Measurements from ENCODE around the gene RANBP1. TPM values are rescaled to one million over a fixed set of nuclear protein-coding genes. Genes with fewer than 3 reads are reported as not detected.

RANBP1 gene
- total and polyA plus RNA-seq, 9 of the 15 experiments (the other 6 are each of a cell fraction or from before 2014, with no cell fraction given): 162 to 2,891 (median 1,289) TPM

GRCh38 chr22:20127869-20128618 is 12.1 kb downstream of the RANBP1 start (continued):
- TF ChIP-seq ZBTB40 (IDR thresholded peaks at IDR 0.05) (no peak), ZBTB40 (CRISPR knock-in tag; IDR thresholded peaks at IDR 0.05) (no peak; the same call in 1 of the 2 replicates), NCOR1 (IDR thresholded peaks at IDR 0.05) (no peak), MXI1 (IDR thresholded peaks at IDR 0.05; ENCODE audit: low read depth, low read length) (no peak), ZNF639 (CRISPR knock-in tag; conservative IDR thresholded peaks at IDR 0.05 in 1 of 2, IDR thresholded peaks at IDR 0.05 in 1 of 2) (0 out of 4 replicates have a peak, but pooled peaks of 1 of the 2 experiments have one; percentile 13), BMI1 (IDR thresholded peaks at IDR 0.05; ENCODE audit: low read length) (no peak), ZSCAN29 (IDR thresholded peaks at IDR 0.05) (peak; percentile 17; the same call in 1 of the 2 replicates), STAG1 (CRISPR knock-in tag; IDR thresholded peaks at IDR 0.05; ENCODE audit: borderline replicate concordance) (no peak), GABPB2 (CRISPR knock-in tag; conservative IDR thresholded peaks at IDR 0.05) (peak; percentile 21; the same call in 1 of the 2 replicates), SUPT5H (IDR thresholded peaks at IDR 0.05) (peak; percentile 77), TEAD4 (IDR thresholded peaks at IDR 0.05; ENCODE audit: low read length) (no peak; the same call in 1 of the 2 replicates), TEAD4 (CRISPR knock-in tag; IDR thresholded peaks at IDR 0.05; ENCODE audit: borderline replicate concordance) (no peak), ZNF655 (CRISPR knock-in tag; IDR thresholded peaks at IDR 0.05) (no peak), PKNOX1 (IDR thresholded peaks at IDR 0.05) (no peak; the same call in 1 of the 2 replicates), HDAC3 (IDR thresholded peaks at IDR 0.05; ENCODE audit: borderline replicate concordance, partially characterized antibody) (no peak)

Measured in K562 (cell line).